Occipital lobe (tissue), 2 donors: Measurements from ENCODE around the gene ABTB2. TPM values are rescaled to one million over a fixed set of nuclear protein-coding genes. Genes with fewer than 3 reads are reported as not detected.

Source experiments
- DNase-seq: peaks from one replicate; lab custom pipeline; 2025; lab: John Stamatoyannopoulos, UW
- total RNA-seq: library from RNA; depleted of rRNA; stranded (reverse); fragments of >200 nt; gene quantifications from one replicate; pipeline ENCODE4 v1.2.3, GENCODE V29; 2014

The ABTB2 gene
- total RNA-seq, 1 donor from 2014 or later = 3.7 TPM

DNA sequence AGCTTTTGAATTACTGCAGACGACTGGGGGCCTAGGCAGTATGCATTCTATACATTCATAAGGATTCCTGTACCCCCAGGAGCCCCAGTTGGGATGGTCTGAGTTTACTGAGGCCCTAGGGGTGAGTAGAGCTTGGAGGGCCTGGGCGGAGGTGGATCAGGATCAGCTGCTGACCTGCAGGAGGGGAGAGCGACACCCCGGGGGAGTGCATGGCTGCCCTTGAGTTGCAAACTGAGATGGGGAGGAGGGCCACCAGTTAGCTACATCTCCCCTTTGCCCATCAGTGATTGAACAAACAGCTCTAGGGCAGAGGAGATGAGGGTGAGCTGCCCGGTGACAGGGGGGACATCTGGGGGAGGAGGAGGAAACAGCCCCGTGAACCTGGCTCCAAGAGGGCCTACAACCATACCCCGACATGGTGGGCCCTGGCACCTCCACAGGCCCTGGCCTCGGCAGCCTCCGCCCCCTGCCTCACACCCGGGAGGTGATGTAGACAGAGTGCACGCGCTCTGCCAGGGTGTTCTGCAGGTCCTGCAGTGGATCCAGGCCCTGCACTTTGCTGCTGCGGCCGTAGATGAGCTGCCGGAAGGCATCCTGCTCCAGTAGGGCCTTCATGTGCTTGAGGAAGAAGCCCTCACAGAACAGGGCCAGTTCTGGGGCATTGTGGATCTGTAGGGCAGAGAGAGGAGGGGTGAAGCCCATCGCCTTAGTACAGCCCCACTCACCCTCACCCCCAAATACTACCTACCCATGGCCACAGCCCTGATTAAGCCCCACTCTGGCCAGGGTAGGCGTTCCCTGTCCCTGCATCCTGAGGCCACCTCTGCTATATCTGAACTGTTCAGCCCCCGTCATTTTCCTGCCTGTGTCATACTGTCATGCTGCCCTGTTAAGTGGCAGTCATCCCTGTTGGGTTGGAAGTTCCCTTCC, 205.6 kb downstream of the ABTB2 start:
- no peak for DNase-seq

DNA sequence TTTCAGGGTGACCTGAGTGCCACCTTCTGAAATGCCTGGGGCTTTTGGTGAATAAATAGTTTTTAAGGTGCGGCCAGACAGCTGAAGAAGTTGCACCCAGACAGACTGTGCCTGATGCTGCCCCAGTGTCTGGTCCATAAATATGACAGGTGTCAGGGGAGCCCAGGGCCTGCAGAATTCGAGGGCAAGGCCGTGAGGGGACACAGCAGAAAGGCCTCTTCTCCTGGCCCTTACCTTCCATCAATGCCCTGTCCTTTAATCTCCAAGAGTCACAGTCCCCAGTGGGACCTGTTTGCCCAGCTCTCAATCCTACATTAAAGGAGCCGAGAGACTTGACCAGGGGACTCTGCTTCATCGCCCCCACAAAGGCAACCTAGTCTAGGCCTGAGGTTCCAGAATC, 206.6 kb downstream of the ABTB2 start:
- no peak for DNase-seq

DNA sequence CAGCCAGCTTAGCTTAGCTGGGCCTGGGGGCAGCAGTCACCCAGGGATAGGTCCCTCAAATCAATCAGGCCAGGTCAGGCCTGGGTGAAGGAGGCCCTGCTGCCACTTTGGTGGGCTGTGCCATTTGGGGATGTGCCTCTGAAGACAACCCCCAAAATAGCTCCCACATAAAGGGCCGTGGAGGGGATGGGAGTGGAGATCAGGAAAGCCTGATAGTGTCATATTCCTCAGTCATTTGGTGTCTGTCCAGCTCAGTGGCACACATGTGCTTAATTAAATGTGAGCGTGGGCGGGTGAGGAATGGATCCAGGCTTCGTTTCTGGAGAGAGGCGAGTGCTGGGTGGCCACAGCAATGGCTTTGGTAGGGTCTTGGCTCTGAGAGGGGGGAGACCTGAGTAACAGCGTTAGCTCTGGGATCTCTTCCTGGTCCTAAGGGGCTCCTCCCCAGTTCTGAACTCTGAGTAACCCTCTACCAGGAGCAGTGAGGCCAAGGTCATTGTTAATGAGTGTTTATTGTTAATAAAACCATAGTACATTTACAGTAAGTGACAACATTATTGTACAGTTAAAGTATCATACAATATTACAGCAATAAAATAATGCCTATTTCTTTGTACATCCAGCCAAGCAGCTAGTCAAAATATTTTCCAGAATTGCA, 207.2 kb downstream of the ABTB2 start:
- no peak for DNase-seq

- DNase-seq = no peak
Measured at GRCh38 chr11:34149786-34150185, 208.0 kb downstream of the ABTB2 start.

DNA sequence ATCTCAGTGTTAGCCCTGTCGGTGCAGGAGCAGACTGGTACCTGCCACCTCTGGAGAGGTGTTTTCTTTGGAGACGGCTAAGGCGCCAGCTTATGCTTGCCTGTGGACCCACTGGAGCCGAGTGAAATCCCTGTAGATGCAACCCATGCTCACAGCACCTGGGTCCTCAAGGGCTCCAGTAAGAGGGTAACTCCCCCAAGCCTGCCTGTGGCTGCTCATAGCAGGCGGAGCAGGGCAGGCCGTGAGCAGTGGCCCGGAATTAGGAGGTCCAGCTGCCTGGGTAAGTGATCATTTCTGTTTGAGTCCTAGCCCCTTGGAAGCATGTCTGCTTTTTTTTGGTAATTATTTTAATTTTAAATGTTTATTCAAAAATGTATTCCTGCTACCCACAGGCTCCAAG, 208.5 kb downstream of the ABTB2 start:
- DNase-seq = no peak

GRCh38 chr11:34148504-34149165, 209.2 kb downstream of the ABTB2 start:
- DNase-seq = no peak

- no peak for DNase-seq
Measured at GRCh38 chr11:34147581-34147980, 210.2 kb downstream of the ABTB2 start.

DNA sequence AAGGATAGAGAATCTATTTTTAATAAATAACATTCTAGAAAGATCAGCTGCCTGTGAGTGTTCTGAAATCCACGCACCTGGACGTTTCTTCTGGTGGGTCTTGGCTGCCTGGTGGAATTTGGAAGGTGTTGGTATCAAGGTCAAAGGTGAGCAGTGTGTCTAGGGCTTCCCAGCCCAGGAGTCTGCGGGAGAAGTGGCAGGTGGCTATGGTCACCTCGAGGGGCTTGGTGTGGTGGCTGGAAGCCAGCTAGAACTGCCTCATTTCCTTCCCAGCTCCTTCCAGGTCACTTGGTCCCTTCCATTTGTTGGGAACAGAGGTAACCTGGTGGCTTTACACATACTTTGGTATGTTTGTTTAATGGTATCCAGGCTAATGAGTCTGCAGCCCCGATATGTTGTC, 210.9 kb downstream of the ABTB2 start:
- DNase-seq = no peak

GRCh38 chr11:34146411-34146810, 211.4 kb downstream of the ABTB2 start:
- DNase-seq = no peak

- DNase-seq = no peak
Measured at GRCh38 chr11:34145847-34146381, 211.9 kb downstream of the ABTB2 start.

GRCh38 chr11:34145073-34145472, 212.7 kb downstream of the ABTB2 start:
- no peak for DNase-seq

DNA sequence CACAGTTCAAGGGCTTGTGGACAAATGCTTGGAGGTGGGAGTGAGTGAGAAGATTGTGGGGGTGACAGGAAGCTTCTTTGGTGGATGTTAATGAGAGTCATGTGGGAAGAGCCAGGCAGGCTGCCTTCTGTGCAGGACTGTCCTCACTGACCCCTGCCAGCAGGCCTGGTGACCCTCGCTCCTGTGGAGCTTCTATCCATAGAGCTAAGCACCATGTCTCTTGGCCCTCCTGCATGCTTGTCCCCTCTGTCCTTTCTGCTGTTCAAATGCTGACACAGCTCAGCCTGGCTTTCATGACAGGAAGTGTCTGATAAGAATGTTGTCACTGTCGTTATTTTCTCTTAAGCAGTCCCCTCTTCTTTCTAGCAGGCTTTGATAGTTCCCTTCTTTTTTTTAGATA, 214.8 kb downstream of the ABTB2 start:
- DNase-seq = no peak

DNA sequence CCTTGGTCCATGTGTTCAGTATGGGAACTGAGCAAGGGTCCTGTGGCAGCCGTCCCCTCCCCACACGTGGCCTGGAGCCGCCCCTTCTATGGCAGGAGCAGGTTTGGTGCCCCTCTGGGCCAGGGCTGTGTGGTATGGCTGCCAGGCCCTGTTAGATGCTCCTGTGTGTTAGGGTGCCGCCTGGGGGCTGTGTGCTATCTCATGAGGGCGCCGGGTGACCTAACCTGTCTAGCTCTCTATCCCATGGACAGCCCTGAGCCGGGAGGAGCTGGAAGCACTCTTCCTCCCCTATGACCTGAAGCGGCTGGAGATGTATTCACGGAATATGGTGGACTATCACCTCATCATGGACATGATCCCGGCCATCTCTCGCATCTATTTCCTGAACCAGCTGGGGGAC, 217.7 kb downstream of the ABTB2 start:
- DNase-seq = no peak

DNA sequence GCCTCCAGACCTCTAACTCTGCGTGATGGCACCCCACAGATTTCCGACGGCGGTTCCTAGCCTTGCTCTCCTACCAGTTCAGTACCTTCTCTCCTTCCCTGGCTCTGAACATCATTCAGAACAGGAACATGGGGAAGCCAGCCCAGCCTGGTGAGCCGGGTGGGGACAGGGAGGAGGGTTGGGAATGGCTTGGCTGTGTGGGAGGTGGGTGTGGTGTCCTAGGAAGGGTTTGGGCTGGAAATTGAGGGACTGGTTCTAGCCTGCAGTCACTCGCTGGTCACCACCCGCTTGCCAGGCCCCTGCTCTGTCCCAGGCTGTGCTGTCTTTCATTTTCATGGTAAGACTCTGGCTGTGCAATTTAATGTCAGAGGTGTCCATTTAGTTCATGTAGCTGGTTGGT, 218.5 kb downstream of the ABTB2 start:
- no peak for DNase-seq

- DNase-seq = no peak
Measured at GRCh38 chr11:34136420-34136819, 221.4 kb downstream of the ABTB2 start.

DNA sequence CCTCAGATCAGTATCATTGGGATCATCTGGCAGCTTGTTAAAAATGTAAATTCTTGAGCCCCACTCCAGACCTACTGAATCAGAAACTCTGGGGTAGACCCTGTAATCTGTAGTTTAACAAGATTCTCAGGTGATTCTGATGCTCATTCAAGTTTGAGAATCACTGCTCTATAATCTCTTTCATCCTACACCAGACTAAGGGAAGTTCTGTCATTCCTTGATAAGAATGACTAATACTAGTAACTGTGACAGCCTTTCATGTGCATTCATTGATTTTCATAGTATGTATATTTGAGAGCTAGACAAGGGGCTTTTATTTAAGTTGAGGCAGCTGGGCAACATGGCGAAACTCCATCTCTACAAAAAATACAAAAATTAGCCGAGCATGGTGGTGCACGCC, 222.4 kb downstream of the ABTB2 start:
- DNase-seq = no peak

DNA sequence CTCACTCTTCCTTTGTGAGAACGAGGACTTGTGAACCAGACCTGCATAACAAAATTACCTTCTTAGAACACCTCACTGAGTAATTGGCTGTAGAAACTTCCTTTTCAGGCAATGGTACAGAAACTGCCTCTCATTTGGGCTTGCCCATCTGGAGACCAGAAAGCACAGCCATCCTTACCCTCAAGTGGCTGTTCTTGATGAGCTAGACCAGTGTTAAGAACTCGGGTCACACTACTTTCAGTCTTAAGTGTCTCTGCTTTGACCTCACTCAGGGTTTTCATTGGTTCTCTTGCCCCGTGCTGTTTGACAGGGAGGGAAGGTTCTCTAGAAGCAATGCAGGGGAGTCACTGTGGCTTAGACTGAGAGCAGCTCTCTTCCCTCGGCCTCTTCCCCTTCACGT, 223.0 kb downstream of the ABTB2 start:
- DNase-seq = no peak

- DNase-seq = no peak
Measured at GRCh38 chr11:34132261-34132965, 225.4 kb downstream of the ABTB2 start.

DNA sequence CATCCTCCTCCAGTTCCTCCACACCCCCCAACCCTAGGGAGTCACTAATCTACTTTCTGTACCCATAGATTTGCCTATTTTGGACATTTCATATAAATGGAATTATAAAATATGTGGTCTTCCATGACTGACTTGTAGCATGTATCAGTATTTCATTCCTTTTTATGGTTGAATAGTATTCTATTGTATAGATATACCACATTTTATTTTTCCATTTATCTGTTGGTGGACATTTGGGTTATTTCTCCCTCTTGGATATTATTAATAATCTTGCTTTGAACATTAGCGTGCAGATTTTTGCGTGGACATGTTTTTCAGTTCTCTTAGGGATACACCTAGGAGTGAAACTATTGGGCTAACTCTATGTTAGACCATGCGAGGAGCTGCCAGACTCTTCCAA, 229.0 kb downstream of the ABTB2 start:
- no peak for DNase-seq

GRCh38 chr11:34126959-34127848, 230.6 kb downstream of the ABTB2 start:
- DNase-seq = no peak
